AG09319 (cell line): Measurements from ENCODE around the gene LRRTM1.
A peak's percentile ranks its signal among the peaks of the same experiment; 100 is the strongest.

Experiments used
- DNase-seq: peaks from one replicate; pipeline ENCODE4 v3.0.0-alpha.2; 2010; ENCODE audit warnings: low read depth; ENCODE audit errors: extremely low read depth
- TF ChIP-seq, protein P1 (sequence below): IDR thresholded peaks from 2 replicates; pipeline ENCODE4 v1.5.1; 2011; ENCODE audit warnings: low read depth, mild to moderate bottlenecking, inconsistent platforms, low read length, moderate library complexity

Gene LRRTM1

DNA sequence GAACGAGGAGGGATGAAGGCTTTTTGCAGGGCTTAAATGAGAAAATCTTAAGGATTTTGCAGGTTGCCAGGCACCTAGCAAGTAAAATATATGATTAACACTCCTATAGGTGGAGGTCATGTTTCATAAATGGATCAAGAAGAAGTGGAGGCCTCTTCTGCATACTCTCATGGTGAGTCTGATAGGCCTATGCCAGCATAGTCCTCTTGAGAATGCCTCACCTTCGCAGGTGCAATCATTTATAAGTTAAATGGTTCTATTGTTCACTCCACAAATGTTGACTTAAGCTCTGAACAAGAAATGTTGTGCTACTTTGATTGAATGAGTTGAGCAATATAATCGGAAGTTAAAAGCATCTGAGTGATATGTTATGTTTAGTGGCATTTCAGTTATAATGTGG is 12.1 kb downstream of the LRRTM1 start:
- TF ChIP-seq, protein P1, sequence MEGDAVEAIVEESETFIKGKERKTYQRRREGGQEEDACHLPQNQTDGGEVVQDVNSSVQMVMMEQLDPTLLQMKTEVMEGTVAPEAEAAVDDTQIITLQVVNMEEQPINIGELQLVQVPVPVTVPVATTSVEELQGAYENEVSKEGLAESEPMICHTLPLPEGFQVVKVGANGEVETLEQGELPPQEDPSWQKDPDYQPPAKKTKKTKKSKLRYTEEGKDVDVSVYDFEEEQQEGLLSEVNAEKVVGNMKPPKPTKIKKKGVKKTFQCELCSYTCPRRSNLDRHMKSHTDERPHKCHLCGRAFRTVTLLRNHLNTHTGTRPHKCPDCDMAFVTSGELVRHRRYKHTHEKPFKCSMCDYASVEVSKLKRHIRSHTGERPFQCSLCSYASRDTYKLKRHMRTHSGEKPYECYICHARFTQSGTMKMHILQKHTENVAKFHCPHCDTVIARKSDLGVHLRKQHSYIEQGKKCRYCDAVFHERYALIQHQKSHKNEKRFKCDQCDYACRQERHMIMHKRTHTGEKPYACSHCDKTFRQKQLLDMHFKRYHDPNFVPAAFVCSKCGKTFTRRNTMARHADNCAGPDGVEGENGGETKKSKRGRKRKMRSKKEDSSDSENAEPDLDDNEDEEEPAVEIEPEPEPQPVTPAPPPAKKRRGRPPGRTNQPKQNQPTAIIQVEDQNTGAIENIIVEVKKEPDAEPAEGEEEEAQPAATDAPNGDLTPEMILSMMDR = no peak
- DNase-seq = no peak

DNA sequence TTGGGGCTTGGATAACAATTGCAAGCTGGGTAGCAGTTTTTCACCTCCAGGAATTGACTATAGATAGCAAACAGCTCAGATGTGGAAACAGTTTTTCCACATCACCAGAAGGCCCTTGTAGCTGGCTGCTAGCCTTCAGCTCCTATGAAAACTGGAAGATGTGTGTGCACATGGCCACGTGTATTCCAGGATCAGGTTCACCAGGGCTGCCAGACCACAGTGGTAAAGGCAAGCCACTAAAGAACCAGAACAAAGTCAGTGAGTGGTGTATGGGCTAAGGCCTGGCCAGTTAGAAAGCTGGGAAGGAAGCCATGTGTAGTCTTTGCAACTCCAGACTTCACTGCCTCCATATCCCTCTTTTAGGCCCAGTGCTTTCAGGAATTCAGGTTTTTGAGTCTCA is 12.9 kb downstream of the LRRTM1 start:
- DNase-seq = no peak
- TF ChIP-seq, protein P1 = no peak

DNA sequence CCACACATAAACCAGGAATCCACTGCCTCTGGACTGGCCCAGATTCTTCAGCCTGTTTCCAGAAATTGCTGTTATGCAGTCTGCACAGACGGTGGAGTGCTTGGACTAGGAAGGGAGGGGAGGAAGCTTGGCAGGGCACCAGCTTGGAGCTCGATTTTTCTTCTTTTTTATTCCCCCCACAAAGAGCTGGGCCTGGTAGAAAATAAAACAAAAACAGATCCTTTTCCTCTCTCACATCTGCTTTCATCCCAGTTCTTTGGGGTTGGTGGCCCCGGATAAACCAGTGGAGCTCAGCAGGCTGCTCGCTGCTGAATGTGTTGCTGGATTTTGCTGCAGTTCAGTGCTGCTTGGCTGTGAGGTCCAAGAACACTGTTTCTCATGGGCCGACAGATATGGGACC is 16.0 kb downstream of the LRRTM1 start:
- no peak for DNase-seq
- TF ChIP-seq, protein P1 = peak; percentile 5

DNA sequence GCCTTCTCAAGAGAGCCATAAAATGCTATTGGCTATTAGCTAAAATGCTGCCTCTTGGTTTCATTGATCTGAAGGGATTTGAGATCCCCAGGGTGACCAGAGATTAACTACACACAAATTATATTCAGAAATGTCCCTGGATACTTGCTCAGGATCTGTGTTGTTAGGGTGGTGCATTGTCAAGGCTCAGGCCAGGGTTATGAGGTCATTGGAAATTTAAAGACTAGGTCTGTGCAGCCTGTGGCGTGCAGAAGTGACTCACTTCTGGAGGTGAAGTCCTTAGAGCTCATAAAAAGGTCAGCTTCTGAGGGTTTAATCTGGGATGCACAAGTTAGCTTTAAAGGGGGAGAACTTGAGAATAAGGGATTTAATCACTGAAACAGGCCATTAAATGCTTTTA is 23.5 kb downstream of the LRRTM1 start:
- TF ChIP-seq, protein P1 = no peak
- DNase-seq = no peak

DNA sequence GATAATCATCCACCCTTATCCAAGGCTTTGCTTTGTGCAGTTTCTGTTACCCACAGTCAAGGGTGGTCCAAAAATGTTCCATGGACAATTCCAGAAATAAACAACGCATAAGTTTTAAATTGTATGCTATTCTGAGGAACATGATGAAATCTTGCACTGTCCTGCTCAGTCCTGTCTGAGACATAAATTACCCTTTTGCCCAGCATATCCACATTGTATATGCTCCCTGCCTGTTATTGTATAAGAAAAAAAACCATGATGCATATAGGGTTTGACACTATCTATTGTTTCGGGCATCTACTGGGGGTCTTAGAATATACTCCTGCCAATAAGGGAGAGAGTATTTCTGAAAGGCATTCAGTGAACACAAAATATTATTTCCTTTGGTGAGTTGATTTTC is 24.0 kb downstream of the LRRTM1 start:
- TF ChIP-seq, protein P1 = no peak
- no peak for DNase-seq

DNA sequence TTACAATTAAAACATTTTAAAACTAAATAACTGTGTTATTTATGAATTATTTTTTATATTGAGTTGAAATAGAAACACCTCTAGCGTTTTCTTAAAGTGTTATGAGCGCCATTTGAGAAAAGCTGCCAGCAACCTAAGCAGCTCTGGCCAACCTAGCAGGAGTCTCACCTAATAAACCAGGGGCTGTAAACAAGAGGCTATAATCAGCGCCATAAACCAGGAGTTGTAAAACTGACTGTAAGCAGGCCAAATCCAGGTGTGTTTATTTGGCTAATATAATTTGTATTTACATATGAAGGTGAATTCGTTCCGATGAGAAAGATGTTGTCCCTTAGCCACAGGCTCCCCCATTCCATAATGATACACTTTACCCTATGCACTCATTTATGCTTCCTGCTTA is 34.7 kb downstream of the LRRTM1 start:
- TF ChIP-seq, protein P1 = no peak
- DNase-seq = no peak

DNA sequence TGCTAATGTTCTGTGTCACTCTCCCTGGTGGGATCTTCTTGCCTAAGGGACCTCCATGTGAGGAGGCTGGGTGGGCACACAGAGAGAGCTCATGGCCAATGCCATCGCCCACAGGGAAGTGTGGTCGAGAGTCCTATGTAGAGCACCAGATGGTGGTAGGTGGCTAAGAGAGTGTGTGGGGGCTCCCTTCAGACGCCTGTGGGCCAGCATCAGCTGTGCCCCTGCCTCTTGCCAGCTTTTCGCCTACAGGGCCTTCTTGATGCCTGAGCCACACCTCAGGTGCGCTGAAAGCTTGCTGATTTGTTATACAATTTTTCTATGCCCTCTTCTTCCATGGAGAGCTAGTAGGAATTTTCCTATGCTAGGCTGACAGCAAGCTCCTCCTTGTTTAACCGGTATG is 38.3 kb downstream of the LRRTM1 start:
- TF ChIP-seq, protein P1 = no peak
- no peak for DNase-seq
